HG03460 (cell line): Measurements from ENCODE around the gene POLR2J.
"Not testable (repeated sequence)": the region's sequence is repeated elsewhere in the genome, so short reads cannot be mapped to it uniquely, and the experiment has no call there.

ENCODE experiments used
- ATAC-seq: cut with Tn5 transposase; IDR thresholded peaks from one replicate; pipeline ENCODE4 v1.9.1; 2021; ENCODE audit not compliant: unreplicated experiment

Gene POLR2J

GRCh38 chr7:102478314-102479208 lies at the start of gene POLR2J:
Gene POLR2J, minus strand, starts transcription at chr7:102478922. Its CDS starts 62 bp downstream, at chr7:102478860.
- peak; percentile 90 for ATAC-seq

GRCh38 chr7:102527822-102528793 lies 49.4 kb upstream of the POLR2J start:
- not testable (repeated sequence) for ATAC-seq

- ATAC-seq = not testable (repeated sequence)
These were observed 48.5 kb upstream of the POLR2J start for GRCh38 chr7:102527182-102527581.

- ATAC-seq = not testable (repeated sequence)
These were observed 46.1 kb upstream of the POLR2J start for GRCh38 chr7:102524803-102525202.

- not testable (repeated sequence) for ATAC-seq
These were observed 42.1 kb upstream of the POLR2J start for GRCh38 chr7:102520797-102521196.

- ATAC-seq = peak; percentile 59
These were observed 38.9 kb upstream of the POLR2J start, which contains the start of gene RASA4B for GRCh38 chr7:102517550-102518147. Gene RASA4B, minus strand, starts transcription at chr7:102517777. Its CDS starts 67 bp downstream, at chr7:102517710.

GRCh38 chr7:102516951-102517350 lies 38.2 kb upstream of the POLR2J start:
- not testable (repeated sequence) for ATAC-seq

GRCh38 chr7:102515889-102516288 lies 37.2 kb upstream of the POLR2J start:
- not testable (repeated sequence) for ATAC-seq

- peak; percentile 67 for ATAC-seq
These were observed 36.4 kb upstream of the POLR2J start for GRCh38 chr7:102514881-102515721.

GRCh38 chr7:102512642-102513221 lies 34.0 kb upstream of the POLR2J start:
- ATAC-seq = not testable (repeated sequence)

GRCh38 chr7:102511860-102512522 lies 33.3 kb upstream of the POLR2J start:
- peak; percentile 37 for ATAC-seq

- not testable (repeated sequence) for ATAC-seq
These were observed 31.9 kb upstream of the POLR2J start for GRCh38 chr7:102510575-102510974.

- ATAC-seq = not testable (repeated sequence)
These were observed 28.8 kb upstream of the POLR2J start for GRCh38 chr7:102507410-102508088.

GRCh38 chr7:102505298-102506185 lies 26.8 kb upstream of the POLR2J start:
- not testable (repeated sequence) for ATAC-seq

- not testable (repeated sequence) for ATAC-seq
These were observed 24.4 kb upstream of the POLR2J start for GRCh38 chr7:102503141-102503540.

- ATAC-seq = not testable (repeated sequence)
These were observed 19.6 kb upstream of the POLR2J start for GRCh38 chr7:102498321-102498720.

GRCh38 chr7:102497308-102497707 lies 18.6 kb upstream of the POLR2J start:
- ATAC-seq = not testable (repeated sequence)
